Stimulated activated CD4-positive, alpha-beta T cell treated with anti-CD3 and anti-CD28 coated beads, Interleukin-2, amount 100 ng/mL, for 48 hours (primary cell): ENCODE data around the gene ACADVL.

Source experiments
- DNase-seq, 2 donors: peaks; one replicate each; pipeline ENCODE4 v3.0.0-alpha.2; 2020

Gene ACADVL

GRCh38 chr17:7191571-7192270 lies 28.0 kb upstream of the ACADVL start:
- DNase-seq, result no peak

GRCh38 chr17:7192271-7192937 lies 27.3 kb upstream of the ACADVL start:
- no peak for DNase-seq

GRCh38 chr17:7195971-7196370 lies 23.8 kb upstream of the ACADVL start:
- no peak for DNase-seq

GRCh38 chr17:7196651-7197401 lies 22.9 kb upstream of the ACADVL start:
- DNase-seq, result no peak

GRCh38 chr17:7203391-7203790 lies 16.3 kb upstream of the ACADVL start:
- DNase-seq, result no peak

- no peak for DNase-seq
These were observed 15.4 kb upstream of the ACADVL start for GRCh38 chr17:7204336-7204735.

- DNase-seq, result peak; percentile 85 to 86
These were observed 14.8 kb upstream of the ACADVL start for GRCh38 chr17:7204828-7205461.

- no peak for DNase-seq
These were observed 14.2 kb upstream of the ACADVL start for GRCh38 chr17:7205561-7205960.

- DNase-seq, result no peak
These were observed 12.4 kb upstream of the ACADVL start for GRCh38 chr17:7207120-7208001.

GRCh38 chr17:7208027-7208571 lies 11.6 kb upstream of the ACADVL start:
- no peak for DNase-seq

- DNase-seq, result no peak
These were observed 10.8 kb upstream of the ACADVL start for GRCh38 chr17:7208754-7209460.

- no peak for DNase-seq
These were observed 8.1 kb upstream of the ACADVL start for GRCh38 chr17:7211491-7212273.

- peak in 1 of 2 donors; percentile 57 for DNase-seq
These were observed 5.8 kb upstream of the ACADVL start for GRCh38 chr17:7213895-7214299.

GRCh38 chr17:7214300-7215135 lies 5.2 kb upstream of the ACADVL start:
- peak; percentile 99 for DNase-seq

- no peak for DNase-seq
These were observed 4.6 kb upstream of the ACADVL start for GRCh38 chr17:7215136-7215638.

- no peak for DNase-seq
These were observed 4.0 kb upstream of the ACADVL start for GRCh38 chr17:7215652-7216180.

- no peak for DNase-seq
These were observed 3.3 kb upstream of the ACADVL start for GRCh38 chr17:7216242-7217112.
